ENCODE measurements around the gene MINK1. TPM values are rescaled to one million over a fixed set of nuclear protein-coding genes. Genes with fewer than 3 reads are reported as not detected.

MINK1 gene
- total RNA-seq, 1 experiment from 2014 or later: 28.7 TPM

- no peak for DNase-seq (ENCODE audit: low read depth)
Observed at GRCh38 chr17:4872786-4873185, 39.6 kb downstream of the MINK1 start.

GRCh38 chr17:4877089-4877488 lies 43.9 kb downstream of the MINK1 start:
- DNase-seq (ENCODE audit: low read depth): no peak

GRCh38 chr17:4879601-4880000 lies 46.5 kb downstream of the MINK1 start:
- DNase-seq (ENCODE audit: low read depth): no peak

GRCh38 chr17:4880857-4881256 lies 47.7 kb downstream of the MINK1 start:
- DNase-seq (ENCODE audit: low read depth): no peak

GRCh38 chr17:4881761-4882555 lies 48.8 kb downstream of the MINK1 start:
- peak; percentile 29 for DNase-seq (ENCODE audit: low read depth)

- DNase-seq (ENCODE audit: low read depth): no peak
Observed at GRCh38 chr17:4884489-4884888, 51.3 kb downstream of the MINK1 start.

GRCh38 chr17:4886830-4887229 lies 53.7 kb downstream of the MINK1 start:
- DNase-seq (ENCODE audit: low read depth): no peak

- no peak for DNase-seq (ENCODE audit: low read depth)
Observed at GRCh38 chr17:4887581-4887980, 54.4 kb downstream of the MINK1 start.

GRCh38 chr17:4891411-4892410 lies 58.6 kb downstream of the MINK1 start:
- no peak for DNase-seq (ENCODE audit: low read depth)

GRCh38 chr17:4892499-4893221 lies 59.5 kb downstream of the MINK1 start:
- DNase-seq (ENCODE audit: low read depth): no peak

GRCh38 chr17:4893272-4893671 lies 60.1 kb downstream of the MINK1 start:
- no peak for DNase-seq (ENCODE audit: low read depth)

- DNase-seq (ENCODE audit: low read depth): no peak
Observed at GRCh38 chr17:4893721-4894560, 60.8 kb downstream of the MINK1 start.

- DNase-seq (ENCODE audit: low read depth): no peak
Observed at GRCh38 chr17:4895121-4895520, 62.0 kb downstream of the MINK1 start.

GRCh38 chr17:4895657-4896331 lies 62.7 kb downstream of the MINK1 start:
- DNase-seq (ENCODE audit: low read depth): no peak

- DNase-seq (ENCODE audit: low read depth): no peak
Observed at GRCh38 chr17:4896332-4897197, 63.4 kb downstream of the MINK1 start.

GRCh38 chr17:4897198-4897687 lies 64.1 kb downstream of the MINK1 start:
- no peak for DNase-seq (ENCODE audit: low read depth)

GRCh38 chr17:4897785-4898184 lies 64.6 kb downstream of the MINK1 start:
- no peak for DNase-seq (ENCODE audit: low read depth)

- DNase-seq (ENCODE audit: low read depth): no peak
Observed at GRCh38 chr17:4898351-4898750, 65.2 kb downstream of the MINK1 start.

GRCh38 chr17:4898927-4899326 lies 65.8 kb downstream of the MINK1 start:
- DNase-seq (ENCODE audit: low read depth): no peak

All from M059J (cell line).